ENCODE results near the gene SKAP1. TPM values are rescaled to one million over a fixed set of nuclear protein-coding genes. Genes with fewer than 3 reads are reported as not detected.

Gene SKAP1
- total RNA-seq (not detected in 2 replicates), polyA plus RNA-seq (not detected in 2 replicates), polyA minus RNA-seq (ENCODE audit: low replicate concordance) (not detected in 2 replicates)
- not detected in 2 replicates for polyA plus RNA-seq (2012)

- H4K20me1 ChIP-seq (ENCODE audit: control insufficient read depth, extremely low read depth, insufficient read depth, low read length) = no peaks in the 10 kb centered on the region
- no peak within 1 kb of the TSS for H3K27ac ChIP-seq (ENCODE audit: insufficient read depth, low read length)
- H3K9me3 ChIP-seq (ENCODE audit: control insufficient read depth, insufficient read depth, low read depth, low read length) = no peaks in the 10 kb centered on the region
- H3K27me3 ChIP-seq (ENCODE audit: control insufficient read depth, insufficient read depth, low read length) = peaks cover 15% of the 10 kb centered on the region
- H3K4me2 ChIP-seq (ENCODE audit: extremely low read depth, insufficient read depth, low read length) = no peak within 1 kb of the TSS
- TF ChIP-seq EZH2 (IDR thresholded peaks at IDR 0.05; ENCODE audit: low read length, missing control alignments) = no peak
- no peak for TF ChIP-seq CTCF (conservative IDR thresholded peaks at IDR 0.05 in 1 of 2, IDR thresholded peaks at IDR 0.05 in 1 of 2; ENCODE audit: low read depth in 1 of 2, low read length in 2 of 2)
- no peaks in the 10 kb centered on the region for H3K79me2 ChIP-seq (ENCODE audit: control insufficient read depth, insufficient read depth, low read length)
- no peak within 1 kb of the TSS for H2AFZ ChIP-seq (ENCODE audit: low read length)
- no peak for DNase-seq (ENCODE audit: low read depth in 2 of 2)
- no peaks in the 10 kb centered on the region for H3K4me1 ChIP-seq (ENCODE audit: control insufficient read depth, extremely low read depth, insufficient read depth, low read length)
- H3K36me3 ChIP-seq (ENCODE audit: control insufficient read depth, insufficient read depth, low read length) = no peaks in the 10 kb centered on the region
- no peak within 1 kb of the TSS for H3K9ac ChIP-seq (ENCODE audit: insufficient read depth, low read length)
- H3K4me3 ChIP-seq (replicated peaks in 1 of 4; ENCODE audit: control extremely low read depth in 1 of 4, insufficient read depth in 1 of 4, low read depth in 3 of 4, low read length in 4 of 4) = no peak within 1 kb of the TSS
These were observed at the start of gene SKAP1 for GRCh38 chr17:48429638-48430586. Gene SKAP1, minus strand, starts transcription at chr17:48430214.

- TF ChIP-seq CTCF (conservative IDR thresholded peaks at IDR 0.05 in 1 of 2, IDR thresholded peaks at IDR 0.05 in 1 of 2; ENCODE audit: low read depth in 1 of 2, low read length in 2 of 2) = no peak
- DNase-seq (ENCODE audit: low read depth in 2 of 2) = no peak
- Histone ChIP-seq H3K27me3 (ENCODE audit: control insufficient read depth, insufficient read depth, low read length) (no peaks in the 10 kb centered on the region), H4K20me1 (ENCODE audit: control insufficient read depth, extremely low read depth, insufficient read depth, low read length) (no peaks in the 10 kb centered on the region), H3K9ac (ENCODE audit: insufficient read depth, low read length) (no peak overlapping the region), H3K4me2 (ENCODE audit: extremely low read depth, insufficient read depth, low read length) (no peak overlapping the region), H3K27ac (ENCODE audit: insufficient read depth, low read length) (no peak overlapping the region), H3K4me3 (replicated peaks in 1 of 4; ENCODE audit: control extremely low read depth in 1 of 4, insufficient read depth in 1 of 4, low read depth in 3 of 4, low read length in 4 of 4) (no peak overlapping the region), H3K36me3 (ENCODE audit: control insufficient read depth, insufficient read depth, low read length) (no peaks in the 10 kb centered on the region), H2AFZ (ENCODE audit: low read length) (no peak overlapping the region), H3K4me1 (ENCODE audit: control insufficient read depth, extremely low read depth, insufficient read depth, low read length) (peaks cover 12% of the 10 kb centered on the region), H3K9me3 (ENCODE audit: control insufficient read depth, insufficient read depth, low read depth, low read length) (no peaks in the 10 kb centered on the region), H3K79me2 (ENCODE audit: control insufficient read depth, insufficient read depth, low read length) (no peaks in the 10 kb centered on the region)
These were observed 49.0 kb upstream of the SKAP1 start for GRCh38 chr17:48479014-48479402.

- H3K9ac ChIP-seq (ENCODE audit: insufficient read depth, low read length) = no peak overlapping the region
- H3K4me2 ChIP-seq (ENCODE audit: extremely low read depth, insufficient read depth, low read length) = no peak overlapping the region
- no peak overlapping the region for H2AFZ ChIP-seq (ENCODE audit: low read length)
- no peaks in the 10 kb centered on the region for H4K20me1 ChIP-seq (ENCODE audit: control insufficient read depth, extremely low read depth, insufficient read depth, low read length)
- no peak overlapping the region for H3K4me3 ChIP-seq (replicated peaks in 1 of 4; ENCODE audit: control extremely low read depth in 1 of 4, insufficient read depth in 1 of 4, low read depth in 3 of 4, low read length in 4 of 4)
- no peak for DNase-seq (ENCODE audit: low read depth in 2 of 2)
- TF ChIP-seq EZH2 (IDR thresholded peaks at IDR 0.05; ENCODE audit: low read length, missing control alignments) (no peak), CTCF (conservative IDR thresholded peaks at IDR 0.05 in 1 of 2, IDR thresholded peaks at IDR 0.05 in 1 of 2; ENCODE audit: low read depth in 1 of 2, low read length in 2 of 2) (peak in 1 of 2 donors; percentile 32)
- H3K27me3 ChIP-seq (ENCODE audit: control insufficient read depth, insufficient read depth, low read length) = no peaks in the 10 kb centered on the region
- H3K36me3 ChIP-seq (ENCODE audit: control insufficient read depth, insufficient read depth, low read length) = no peaks in the 10 kb centered on the region
- H3K27ac ChIP-seq (ENCODE audit: insufficient read depth, low read length) = no peak overlapping the region
- no peaks in the 10 kb centered on the region for H3K79me2 ChIP-seq (ENCODE audit: control insufficient read depth, insufficient read depth, low read length)
- peaks cover 7% of the 10 kb centered on the region for H3K4me1 ChIP-seq (ENCODE audit: control insufficient read depth, extremely low read depth, insufficient read depth, low read length)
- H3K9me3 ChIP-seq (ENCODE audit: control insufficient read depth, insufficient read depth, low read depth, low read length) = no peaks in the 10 kb centered on the region
These were observed 48.4 kb upstream of the SKAP1 start for GRCh38 chr17:48478224-48479013.
